ENCODE data around the gene WDR81.

The WDR81 gene

DNA sequence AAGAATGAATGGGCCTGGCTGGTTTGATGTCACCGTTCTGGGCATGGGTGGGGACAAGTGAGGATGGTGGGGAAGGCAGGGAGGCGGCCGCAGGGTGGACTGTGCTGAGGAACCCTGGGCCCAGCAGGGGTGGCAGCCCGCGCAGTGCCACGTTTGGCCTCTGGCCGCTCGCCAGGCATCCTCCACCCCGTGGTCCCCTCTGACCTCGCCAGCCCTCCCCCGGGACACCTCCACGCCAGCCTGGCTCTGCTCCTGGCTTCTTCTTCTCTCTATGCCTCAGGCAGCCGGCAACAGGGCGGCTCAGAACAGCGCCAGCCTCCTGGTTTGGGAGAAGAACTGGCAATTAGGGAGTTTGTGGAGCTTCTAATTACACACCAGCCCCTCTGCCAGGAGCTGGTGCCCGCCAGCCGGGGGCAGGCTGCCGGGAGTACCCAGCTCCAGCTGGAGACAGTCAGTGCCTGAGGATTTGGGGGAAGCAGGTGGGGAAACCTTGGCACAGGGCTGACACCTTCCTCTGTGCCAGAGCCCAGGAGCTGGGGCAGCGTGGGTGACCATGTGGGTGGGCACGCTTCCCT, 30.8 kb downstream of the WDR81 start:
- no peaks in the 10 kb centered on the region for H3K79me2 ChIP-seq (ENCODE audit: insufficient read depth, low read length)
- H3K27me3 ChIP-seq (ENCODE audit: insufficient read depth, low read length) = peaks cover 5% of the 10 kb centered on the region; the same call in 1 of the 2 replicates
- no peak overlapping the region for H3K4me2 ChIP-seq (ENCODE audit: low read length)
- no peaks in the 10 kb centered on the region for H3K9me2 ChIP-seq (ENCODE audit: low read depth, low read length)
- H3K36me3 ChIP-seq (ENCODE audit: insufficient read depth, low read length) = no peaks in the 10 kb centered on the region
- no peak overlapping the region for H3K27ac ChIP-seq (ENCODE audit: low read depth, low read length, poor library complexity, severe bottlenecking)
- no peak overlapping the region for H2AFZ ChIP-seq (ENCODE audit: low read length)
- H3K4me1 ChIP-seq (ENCODE audit: insufficient read depth, low read length, severe bottlenecking) = peaks cover 10% of the 10 kb centered on the region
- H3K9me3 ChIP-seq (ENCODE audit: low read length) = no peaks in the 10 kb centered on the region
- no peak overlapping the region for H3K9ac ChIP-seq (ENCODE audit: low read length)
- H3F3A ChIP-seq (ENCODE audit: insufficient read depth, low read length) = no peaks in the 10 kb centered on the region
- H4K20me1 ChIP-seq (ENCODE audit: insufficient read depth, low read length) = no peaks in the 10 kb centered on the region
- TF ChIP-seq, protein P1, sequence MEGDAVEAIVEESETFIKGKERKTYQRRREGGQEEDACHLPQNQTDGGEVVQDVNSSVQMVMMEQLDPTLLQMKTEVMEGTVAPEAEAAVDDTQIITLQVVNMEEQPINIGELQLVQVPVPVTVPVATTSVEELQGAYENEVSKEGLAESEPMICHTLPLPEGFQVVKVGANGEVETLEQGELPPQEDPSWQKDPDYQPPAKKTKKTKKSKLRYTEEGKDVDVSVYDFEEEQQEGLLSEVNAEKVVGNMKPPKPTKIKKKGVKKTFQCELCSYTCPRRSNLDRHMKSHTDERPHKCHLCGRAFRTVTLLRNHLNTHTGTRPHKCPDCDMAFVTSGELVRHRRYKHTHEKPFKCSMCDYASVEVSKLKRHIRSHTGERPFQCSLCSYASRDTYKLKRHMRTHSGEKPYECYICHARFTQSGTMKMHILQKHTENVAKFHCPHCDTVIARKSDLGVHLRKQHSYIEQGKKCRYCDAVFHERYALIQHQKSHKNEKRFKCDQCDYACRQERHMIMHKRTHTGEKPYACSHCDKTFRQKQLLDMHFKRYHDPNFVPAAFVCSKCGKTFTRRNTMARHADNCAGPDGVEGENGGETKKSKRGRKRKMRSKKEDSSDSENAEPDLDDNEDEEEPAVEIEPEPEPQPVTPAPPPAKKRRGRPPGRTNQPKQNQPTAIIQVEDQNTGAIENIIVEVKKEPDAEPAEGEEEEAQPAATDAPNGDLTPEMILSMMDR (IDR thresholded peaks at IDR 0.05; ENCODE audit: low read length) = no peak
- TF ChIP-seq EZH2 (IDR thresholded peaks at IDR 0.05; ENCODE audit: borderline replicate concordance, low read length) = no peak
- H3K4me3 ChIP-seq (ENCODE audit: low read depth, low read length, poor library complexity, severe bottlenecking) = no peak overlapping the region

DNA sequence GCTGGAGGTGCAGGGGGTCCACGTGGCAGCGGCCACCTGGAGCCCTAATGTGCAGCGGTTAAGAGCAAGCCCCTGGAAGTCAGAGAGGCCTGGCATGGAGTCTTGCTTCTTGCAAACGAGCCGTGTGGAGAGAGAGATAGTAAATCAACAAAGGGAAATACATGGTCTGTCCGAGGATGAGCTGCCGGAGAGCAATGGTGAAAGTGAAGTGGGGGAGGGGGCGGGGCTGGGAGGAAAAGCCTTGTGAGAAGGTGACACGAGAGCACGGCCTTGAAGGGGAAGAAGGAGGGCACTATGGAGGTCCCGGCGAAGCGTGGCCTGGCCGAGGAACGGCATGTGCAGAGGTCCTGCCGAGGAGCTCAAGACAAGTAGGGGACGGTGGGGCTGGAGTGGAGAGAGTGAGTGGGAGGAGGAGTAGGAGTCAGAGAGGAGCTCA, 31.3 kb downstream of the WDR81 start:
- H3K9ac ChIP-seq (ENCODE audit: low read length) = no peak overlapping the region
- no peak overlapping the region for H3K4me3 ChIP-seq (ENCODE audit: low read depth, low read length, poor library complexity, severe bottlenecking)
- no peaks in the 10 kb centered on the region for H3K9me2 ChIP-seq (ENCODE audit: low read depth, low read length)
- no peak overlapping the region for H3K27ac ChIP-seq (ENCODE audit: low read depth, low read length, poor library complexity, severe bottlenecking)
- no peaks in the 10 kb centered on the region for H3F3A ChIP-seq (ENCODE audit: insufficient read depth, low read length)
- H4K20me1 ChIP-seq (ENCODE audit: insufficient read depth, low read length) = no peaks in the 10 kb centered on the region
- peaks cover 5% of the 10 kb centered on the region; the same call in 1 of the 2 replicates for H3K27me3 ChIP-seq (ENCODE audit: insufficient read depth, low read length)
- no peak overlapping the region for H3K4me2 ChIP-seq (ENCODE audit: low read length)
- TF ChIP-seq, protein P1 (IDR thresholded peaks at IDR 0.05; ENCODE audit: low read length) = no peak
- no peak for TF ChIP-seq EZH2 (IDR thresholded peaks at IDR 0.05; ENCODE audit: borderline replicate concordance, low read length)
- peaks cover 10% of the 10 kb centered on the region for H3K4me1 ChIP-seq (ENCODE audit: insufficient read depth, low read length, severe bottlenecking)
- no peaks in the 10 kb centered on the region for H3K36me3 ChIP-seq (ENCODE audit: insufficient read depth, low read length)
- no peaks in the 10 kb centered on the region for H3K9me3 ChIP-seq (ENCODE audit: low read length)
- H2AFZ ChIP-seq (ENCODE audit: low read length) = no peak overlapping the region
- H3K79me2 ChIP-seq (ENCODE audit: insufficient read depth, low read length) = no peaks in the 10 kb centered on the region

DNA sequence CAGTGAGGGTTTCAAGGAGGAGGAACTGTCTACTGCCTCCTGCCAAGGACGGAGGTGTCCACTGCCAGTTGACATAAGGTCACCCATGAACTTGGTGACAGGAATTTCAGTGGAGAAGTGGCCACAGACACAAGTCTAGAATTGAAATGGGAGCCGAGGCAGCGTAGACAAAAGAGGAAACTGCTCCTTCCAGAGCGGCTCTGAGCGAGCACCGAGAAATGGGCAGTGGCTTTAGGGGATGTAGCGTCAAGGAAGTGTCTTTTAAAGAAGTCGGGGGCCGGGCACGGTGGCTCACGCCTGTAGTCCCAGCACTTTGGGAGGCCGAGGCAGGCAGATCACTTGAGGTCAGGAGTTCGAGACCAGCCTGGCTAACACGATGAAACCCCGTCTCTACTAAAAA, 34.3 kb downstream of the WDR81 start:
- no peak overlapping the region for H3K27ac ChIP-seq (ENCODE audit: low read depth, low read length, poor library complexity, severe bottlenecking)
- no peaks in the 10 kb centered on the region for H3F3A ChIP-seq (ENCODE audit: insufficient read depth, low read length)
- no peaks in the 10 kb centered on the region for H3K79me2 ChIP-seq (ENCODE audit: insufficient read depth, low read length)
- no peak overlapping the region for H3K9ac ChIP-seq (ENCODE audit: low read length)
- peaks cover 14% of the 10 kb centered on the region for H3K4me1 ChIP-seq (ENCODE audit: insufficient read depth, low read length, severe bottlenecking)
- H3K4me3 ChIP-seq (ENCODE audit: low read depth, low read length, poor library complexity, severe bottlenecking) = no peak overlapping the region
- H2AFZ ChIP-seq (ENCODE audit: low read length) = no peak overlapping the region
- H3K9me2 ChIP-seq (ENCODE audit: low read depth, low read length) = no peaks in the 10 kb centered on the region
- TF ChIP-seq EZH2 (IDR thresholded peaks at IDR 0.05; ENCODE audit: borderline replicate concordance, low read length) = no peak
- TF ChIP-seq, protein P1 (IDR thresholded peaks at IDR 0.05; ENCODE audit: low read length) = no peak
- H3K9me3 ChIP-seq (ENCODE audit: low read length) = no peaks in the 10 kb centered on the region
- peaks cover 5% of the 10 kb centered on the region; the same call in 1 of the 2 replicates for H3K27me3 ChIP-seq (ENCODE audit: insufficient read depth, low read length)
- H4K20me1 ChIP-seq (ENCODE audit: insufficient read depth, low read length) = no peaks in the 10 kb centered on the region
- no peaks in the 10 kb centered on the region for H3K36me3 ChIP-seq (ENCODE audit: insufficient read depth, low read length)
- no peak overlapping the region for H3K4me2 ChIP-seq (ENCODE audit: low read length)

All from OCI-LY1 (cell line).